ENCODE results near the gene MCTP1. TPM values are rescaled to one million over a fixed set of nuclear protein-coding genes. Genes with fewer than 3 reads are reported as not detected.

MCTP1 gene
- total RNA-seq (2022; extraction: Qiagen RNA extraction; ENCODE audit: low read depth) = 7.3 to 12.2 TPM (median 10.1 TPM) in 5 replicates

DNA sequence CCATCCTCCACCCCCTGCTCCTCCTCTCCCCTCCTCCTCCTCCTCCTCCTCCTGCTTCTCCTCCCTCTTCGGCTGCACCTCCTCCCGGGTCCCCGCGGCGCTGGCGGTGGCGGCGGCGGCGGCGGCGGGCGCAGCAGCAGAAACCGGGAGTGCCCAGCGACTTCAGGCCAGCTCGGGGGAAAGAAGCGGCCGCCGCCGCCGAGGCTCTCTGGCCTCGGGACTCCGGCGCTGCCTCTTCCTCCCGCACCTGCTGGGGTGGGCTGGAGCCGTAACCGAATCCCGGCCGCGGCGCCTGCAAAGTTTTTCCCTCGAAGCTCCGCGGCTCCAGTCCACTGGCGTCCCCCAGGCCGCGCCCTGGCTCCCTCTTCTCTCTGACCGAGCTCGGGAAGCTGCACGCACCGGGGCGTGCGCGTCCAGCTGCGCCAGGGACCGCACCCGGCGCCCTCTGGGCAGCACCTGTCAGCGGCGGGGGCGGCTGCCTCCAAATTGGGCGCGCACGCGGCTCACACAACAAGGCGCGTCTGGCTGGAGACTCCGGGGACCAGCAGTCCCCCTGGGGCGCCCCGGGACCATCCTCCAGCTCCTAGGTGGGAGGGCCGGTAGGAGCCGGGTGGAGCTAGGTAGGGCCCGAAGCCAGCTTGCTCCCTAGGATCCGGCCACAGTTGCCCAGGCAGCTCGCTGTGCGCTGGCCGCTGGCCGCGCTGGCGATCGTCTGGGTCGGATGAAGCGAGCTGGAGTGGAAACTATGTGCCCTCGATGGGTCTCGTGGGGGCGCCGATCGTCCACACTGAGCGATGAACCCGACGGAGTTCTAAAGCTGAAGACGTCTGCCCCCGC is at the start of gene MCTP1:
MCTP1 (minus strand) TSS at position 523 of the 837 bp plus-strand sequence.

Other genes starting within 250 kb of the MCTP1 start
- gene FAM81B, start 106.3 kb upstream of the MCTP1 start, total RNA-seq (2022; extraction: Qiagen RNA extraction; ENCODE audit: low read depth) = not detected in 5 replicates